Sigmoid colon (tissue), 4 donors: ENCODE data around the gene KIAA1549.

Source experiments
- POLR2AphosphoS5 ChIP-seq, 4 donors: sonication (generic); formaldehyde crosslinking; IDR thresholded peaks; one replicate each; pipeline ENCODE4 v1.6.1; 2017; ENCODE audit warnings: antibody characterized with exemption in 4 of 4
- TF ChIP-seq, protein P1 (sequence below), 4 experiments: fragments of 450-650 bp in 3 of 4; fragments of 200-600 bp in 1 of 4; IDR thresholded peaks; one replicate each; pipeline ENCODE4 v1.5.1; 2016 to 2019; ENCODE audit warnings: antibody characterized with exemption in 4 of 4, mild to moderate bottlenecking in 3 of 4, moderate library complexity in 2 of 4

DNA sequence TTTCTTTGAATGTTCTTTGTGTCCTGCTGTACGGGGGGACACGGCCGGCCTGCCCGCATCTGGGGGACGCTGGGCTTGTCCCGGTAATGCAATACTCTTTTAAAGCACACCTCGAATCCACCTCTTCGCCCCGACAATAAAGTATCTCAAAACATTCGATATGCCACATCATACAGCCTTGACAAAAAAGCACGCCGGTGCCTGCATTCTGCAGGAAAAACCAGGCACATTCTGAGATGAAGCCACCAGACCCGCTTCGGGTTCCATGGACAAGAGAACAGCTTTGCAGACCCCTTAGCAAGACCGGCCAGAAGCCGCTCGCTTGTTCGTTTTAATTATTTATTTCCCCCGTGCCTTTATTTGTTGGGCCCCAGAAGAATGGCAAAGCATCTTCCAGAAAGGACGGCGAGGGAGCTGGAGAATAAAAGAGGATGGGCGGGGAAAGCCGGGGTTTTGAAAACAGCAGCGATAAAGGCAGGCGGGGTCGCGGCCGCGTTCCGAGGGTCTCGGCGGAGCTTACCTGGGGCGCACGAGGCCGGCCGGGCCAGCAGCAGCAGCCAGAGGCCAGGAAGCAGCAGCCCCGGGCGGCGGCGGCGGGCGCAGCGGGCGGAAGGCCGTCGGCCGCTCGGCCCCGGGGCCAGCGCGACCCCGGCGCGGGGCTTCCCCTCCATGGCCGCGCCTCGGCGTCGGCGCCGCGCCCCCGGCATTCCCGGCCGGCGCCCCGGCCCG is 462 bp downstream of the KIAA1549 start:
- TF ChIP-seq, protein P1, sequence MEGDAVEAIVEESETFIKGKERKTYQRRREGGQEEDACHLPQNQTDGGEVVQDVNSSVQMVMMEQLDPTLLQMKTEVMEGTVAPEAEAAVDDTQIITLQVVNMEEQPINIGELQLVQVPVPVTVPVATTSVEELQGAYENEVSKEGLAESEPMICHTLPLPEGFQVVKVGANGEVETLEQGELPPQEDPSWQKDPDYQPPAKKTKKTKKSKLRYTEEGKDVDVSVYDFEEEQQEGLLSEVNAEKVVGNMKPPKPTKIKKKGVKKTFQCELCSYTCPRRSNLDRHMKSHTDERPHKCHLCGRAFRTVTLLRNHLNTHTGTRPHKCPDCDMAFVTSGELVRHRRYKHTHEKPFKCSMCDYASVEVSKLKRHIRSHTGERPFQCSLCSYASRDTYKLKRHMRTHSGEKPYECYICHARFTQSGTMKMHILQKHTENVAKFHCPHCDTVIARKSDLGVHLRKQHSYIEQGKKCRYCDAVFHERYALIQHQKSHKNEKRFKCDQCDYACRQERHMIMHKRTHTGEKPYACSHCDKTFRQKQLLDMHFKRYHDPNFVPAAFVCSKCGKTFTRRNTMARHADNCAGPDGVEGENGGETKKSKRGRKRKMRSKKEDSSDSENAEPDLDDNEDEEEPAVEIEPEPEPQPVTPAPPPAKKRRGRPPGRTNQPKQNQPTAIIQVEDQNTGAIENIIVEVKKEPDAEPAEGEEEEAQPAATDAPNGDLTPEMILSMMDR (IDR thresholded peaks at IDR 0.05): no peak
- TF ChIP-seq POLR2AphosphoS5 (IDR thresholded peaks at IDR 0.05): no peak
